SK-N-SH treated with all-trans-retinoic acid at 6 μM for 48 hours (cell line): ENCODE results near the gene CDKL5.

ENCODE experiments used
- CREB5 ChIP-seq: fragments of 250-450 bp; sonication (Bioruptor Pico); IDR thresholded peaks from 2 replicates; pipeline ENCODE4 v1.5.1; 2020; ENCODE audit warnings: low read depth, mild to moderate bottlenecking, moderate library complexity
- CSRNP3 ChIP-seq: fragments of 250-450 bp; sonication (Bioruptor Pico); IDR thresholded peaks from 2 replicates; pipeline ENCODE4 v1.5.1; 2021; ENCODE audit warnings: mild to moderate bottlenecking, moderate library complexity
- PATZ1 ChIP-seq: fragments of 250-450 bp; sonication (Bioruptor Pico); IDR thresholded peaks from 2 replicates; pipeline ENCODE4 v1.8.0; 2020; ENCODE audit warnings: mild to moderate bottlenecking, moderate library complexity, borderline replicate concordance
- SNAI2 ChIP-seq: fragments of 250-450 bp; sonication (Bioruptor Pico); IDR thresholded peaks from 2 replicates; pipeline ENCODE4 v1.5.0; 2020; ENCODE audit warnings: mild to moderate bottlenecking, moderate library complexity
- TOX ChIP-seq: fragments of 250-450 bp; sonication (Bioruptor Pico); IDR thresholded peaks from 2 replicates; pipeline ENCODE4 v1.8.0; 2021; ENCODE audit warnings: mild to moderate bottlenecking, moderate library complexity, borderline replicate concordance
- ZNF565 ChIP-seq: fragments of 450-650 bp; formaldehyde crosslinking; conservative IDR thresholded peaks from 2 replicates; pipeline ENCODE4 v1.5.0; 2020; ENCODE audit warnings: low read depth, mild to moderate bottlenecking, moderate library complexity

- no peak for TF ChIP-seq CSRNP3 (CRISPR knock-in tag)
- TF ChIP-seq PATZ1 (CRISPR knock-in tag) = no peak
- no peak for TF ChIP-seq SNAI2
- TF ChIP-seq TOX (CRISPR knock-in tag) = no peak
- no peak for TF ChIP-seq CREB5
- no peak for TF ChIP-seq ZNF565
These were observed 168.7 kb downstream of the CDKL5 start for GRCh38 chrX:18594079-18594478.
